Neural cell (in vitro differentiated cells): ENCODE results near the gene MAP4K4.

Experiments used
- EP300 ChIP-seq: fragments of 450-650 bp; conservative IDR thresholded peaks from 2 replicates; pipeline ENCODE4 v1.6.1; 2014; ENCODE audit warnings: antibody characterized with exemption, mild to moderate bottlenecking, moderate library complexity; ENCODE audit not compliant: poor library complexity, severe bottlenecking
- EZH2 ChIP-seq: fragments of 200-600, 300-800 bp; shearing (Covaris generic), sonication (generic); IDR thresholded peaks from 2 replicates; pipeline ENCODE4 v1.6.1; 2014; ENCODE audit warnings: antibody characterized with exemption, low read length, borderline replicate concordance, mild to moderate bottlenecking; ENCODE audit not compliant: insufficient read depth, poor library complexity, severe bottlenecking
- POLR2AphosphoS5 ChIP-seq: IDR thresholded peaks from 2 replicates; pipeline ENCODE4 v1.6.1; 2012
- RAD21 ChIP-seq: fragments of 450-650 bp; conservative IDR thresholded peaks from 2 replicates; pipeline ENCODE4 v1.6.1; 2014; ENCODE audit warnings: antibody characterized with exemption, mild to moderate bottlenecking, moderate library complexity
- SMC3 ChIP-seq: fragments of 450-650 bp; conservative IDR thresholded peaks from 2 replicates; pipeline ENCODE4 v1.6.1; 2014; ENCODE audit warnings: antibody characterized with exemption, mild to moderate bottlenecking, moderate library complexity; ENCODE audit not compliant: poor library complexity
- TAF1 ChIP-seq: IDR thresholded peaks from 2 replicates; pipeline ENCODE4 v1.6.1; 2012; ENCODE audit warnings: low read depth
- TF ChIP-seq, protein P1 (sequence below): fragments of 450-650 bp; IDR thresholded peaks from 2 replicates; pipeline ENCODE4 v1.5.1; 2014; ENCODE audit warnings: antibody characterized with exemption, mild to moderate bottlenecking, moderate library complexity; ENCODE audit not compliant: poor library complexity, severe bottlenecking
- TF ChIP-seq, protein P2 (sequence below): IDR thresholded peaks from 2 replicates; pipeline ENCODE4 v1.6.1; 2012; ENCODE audit warnings: borderline replicate concordance

DNA sequence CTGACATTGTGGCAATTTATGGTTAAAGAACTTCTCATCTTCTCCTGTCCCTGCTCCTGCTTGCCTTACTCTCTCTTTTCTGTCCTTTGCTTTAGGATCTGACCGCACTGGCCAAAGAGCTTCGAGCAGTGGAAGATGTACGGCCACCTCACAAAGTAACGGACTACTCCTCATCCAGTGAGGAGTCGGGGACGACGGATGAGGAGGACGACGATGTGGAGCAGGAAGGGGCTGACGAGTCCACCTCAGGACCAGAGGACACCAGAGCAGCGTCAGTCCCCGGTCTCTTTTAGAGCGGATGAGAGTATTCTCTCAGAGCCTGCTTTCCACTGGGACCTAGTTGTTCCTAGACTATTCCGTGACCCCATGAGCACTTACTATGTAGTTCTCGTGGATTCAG, 172.0 kb downstream of the MAP4K4 start:
- TF ChIP-seq POLR2AphosphoS5: no peak
- TF ChIP-seq, protein P1, sequence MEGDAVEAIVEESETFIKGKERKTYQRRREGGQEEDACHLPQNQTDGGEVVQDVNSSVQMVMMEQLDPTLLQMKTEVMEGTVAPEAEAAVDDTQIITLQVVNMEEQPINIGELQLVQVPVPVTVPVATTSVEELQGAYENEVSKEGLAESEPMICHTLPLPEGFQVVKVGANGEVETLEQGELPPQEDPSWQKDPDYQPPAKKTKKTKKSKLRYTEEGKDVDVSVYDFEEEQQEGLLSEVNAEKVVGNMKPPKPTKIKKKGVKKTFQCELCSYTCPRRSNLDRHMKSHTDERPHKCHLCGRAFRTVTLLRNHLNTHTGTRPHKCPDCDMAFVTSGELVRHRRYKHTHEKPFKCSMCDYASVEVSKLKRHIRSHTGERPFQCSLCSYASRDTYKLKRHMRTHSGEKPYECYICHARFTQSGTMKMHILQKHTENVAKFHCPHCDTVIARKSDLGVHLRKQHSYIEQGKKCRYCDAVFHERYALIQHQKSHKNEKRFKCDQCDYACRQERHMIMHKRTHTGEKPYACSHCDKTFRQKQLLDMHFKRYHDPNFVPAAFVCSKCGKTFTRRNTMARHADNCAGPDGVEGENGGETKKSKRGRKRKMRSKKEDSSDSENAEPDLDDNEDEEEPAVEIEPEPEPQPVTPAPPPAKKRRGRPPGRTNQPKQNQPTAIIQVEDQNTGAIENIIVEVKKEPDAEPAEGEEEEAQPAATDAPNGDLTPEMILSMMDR: no peak
- TF ChIP-seq SMC3: no peak
- TF ChIP-seq EZH2: no peak
- TF ChIP-seq, protein P2, sequence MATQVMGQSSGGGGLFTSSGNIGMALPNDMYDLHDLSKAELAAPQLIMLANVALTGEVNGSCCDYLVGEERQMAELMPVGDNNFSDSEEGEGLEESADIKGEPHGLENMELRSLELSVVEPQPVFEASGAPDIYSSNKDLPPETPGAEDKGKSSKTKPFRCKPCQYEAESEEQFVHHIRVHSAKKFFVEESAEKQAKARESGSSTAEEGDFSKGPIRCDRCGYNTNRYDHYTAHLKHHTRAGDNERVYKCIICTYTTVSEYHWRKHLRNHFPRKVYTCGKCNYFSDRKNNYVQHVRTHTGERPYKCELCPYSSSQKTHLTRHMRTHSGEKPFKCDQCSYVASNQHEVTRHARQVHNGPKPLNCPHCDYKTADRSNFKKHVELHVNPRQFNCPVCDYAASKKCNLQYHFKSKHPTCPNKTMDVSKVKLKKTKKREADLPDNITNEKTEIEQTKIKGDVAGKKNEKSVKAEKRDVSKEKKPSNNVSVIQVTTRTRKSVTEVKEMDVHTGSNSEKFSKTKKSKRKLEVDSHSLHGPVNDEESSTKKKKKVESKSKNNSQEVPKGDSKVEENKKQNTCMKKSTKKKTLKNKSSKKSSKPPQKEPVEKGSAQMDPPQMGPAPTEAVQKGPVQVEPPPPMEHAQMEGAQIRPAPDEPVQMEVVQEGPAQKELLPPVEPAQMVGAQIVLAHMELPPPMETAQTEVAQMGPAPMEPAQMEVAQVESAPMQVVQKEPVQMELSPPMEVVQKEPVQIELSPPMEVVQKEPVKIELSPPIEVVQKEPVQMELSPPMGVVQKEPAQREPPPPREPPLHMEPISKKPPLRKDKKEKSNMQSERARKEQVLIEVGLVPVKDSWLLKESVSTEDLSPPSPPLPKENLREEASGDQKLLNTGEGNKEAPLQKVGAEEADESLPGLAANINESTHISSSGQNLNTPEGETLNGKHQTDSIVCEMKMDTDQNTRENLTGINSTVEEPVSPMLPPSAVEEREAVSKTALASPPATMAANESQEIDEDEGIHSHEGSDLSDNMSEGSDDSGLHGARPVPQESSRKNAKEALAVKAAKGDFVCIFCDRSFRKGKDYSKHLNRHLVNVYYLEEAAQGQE: no peak
- no peak for TF ChIP-seq RAD21
- no peak for TF ChIP-seq EP300
- TF ChIP-seq TAF1: no peak
